Sigmoid colon (tissue), 7 donors: ENCODE measurements around the gene ARHGAP6. TPM values are rescaled to one million over a fixed set of nuclear protein-coding genes. Genes with fewer than 3 reads are reported as not detected.
A peak's percentile ranks its signal among the peaks of the same experiment; 100 is the strongest.

Experiments used
- DNase-seq: peaks from one replicate; pipeline ENCODE4 v3.0.0-alpha.2; 2019
- H3K27ac ChIP-seq, 4 donors: fragments of 200-600 bp; sonication (generic); one replicate each; pipeline ENCODE4 v1.5.1; 2016 to 2019; ENCODE audit warnings: mild to moderate bottlenecking in 1 of 4
- H3K27me3 ChIP-seq, 3 donors: fragments of 200-600 bp; sonication (generic); one replicate each; pipeline ENCODE4 v1.5.1; 2019; ENCODE audit warnings: mild to moderate bottlenecking in 1 of 3
- H3K36me3 ChIP-seq, 4 donors: fragments of 200-600 bp; sonication (generic); one replicate each; pipeline ENCODE4 v1.5.1; 2016 to 2019
- H3K4me1 ChIP-seq, 4 donors: fragments of 200-600 bp; sonication (generic); one replicate each; pipeline ENCODE4 v1.5.1; 2017 to 2019
- H3K4me3 ChIP-seq, 4 donors: fragments of 200-600 bp; sonication (generic); one replicate each; pipeline ENCODE4 v1.5.1; 2017 to 2019; ENCODE audit warnings: mild to moderate bottlenecking in 2 of 4, moderate library complexity in 1 of 4
- H3K9me3 ChIP-seq, 4 donors: fragments of 200-600 bp in 3 of 4; sonication (generic) in 3 of 4; one replicate each; pipeline versions ENCODE4 v1.5.1 to v1.6.1; 2013 to 2019
- EP300 ChIP-seq, 4 donors: sonication (generic); formaldehyde crosslinking; IDR thresholded peaks; one replicate each; pipeline ENCODE4 v1.6.1; 2017; ENCODE audit warnings: antibody characterized with exemption in 4 of 4
- POLR2A ChIP-seq, 2 donors: fragments of 450-650 bp; IDR thresholded peaks; one replicate each; pipeline ENCODE4 v1.6.1; 2016; ENCODE audit warnings: antibody characterized with exemption in 2 of 2, mild to moderate bottlenecking in 2 of 2, moderate library complexity in 2 of 2
- POLR2AphosphoS5 ChIP-seq, 4 donors: sonication (generic); formaldehyde crosslinking; IDR thresholded peaks; one replicate each; pipeline ENCODE4 v1.6.1; 2017; ENCODE audit warnings: antibody characterized with exemption in 4 of 4
- WGBS, 2 donors: extraction: QIAGEN DNeasy Blood & Tissue Kit; methylation state at CpG; one replicate each; pipeline ENCODE4 v1.1.7; 2013; 5-methylcytosine and 5-hydroxymethylcytosine counted together
- intact Hi-C: fragments of 100-400 bp; cut with DNase I; formaldehyde crosslinking; loops from one replicate; pipeline ENCODE4 v1.15.1; 2023
- polyA plus RNA-seq, 3 donors: library from polyadenylated mRNA; stranded (reverse); fragments of 200-250 nt; gene quantifications; one replicate each; pipeline ENCODE4 v1.2.3, GENCODE V29; 2013
- total RNA-seq, 4 donors: library from RNA; depleted of rRNA; stranded (reverse); fragments of >200 nt; gene quantifications; one replicate each; pipeline ENCODE4 v1.1.0, GENCODE V29; 2016
- TF ChIP-seq, protein P1 (sequence below), 4 experiments: fragments of 450-650 bp in 3 of 4; fragments of 200-600 bp in 1 of 4; IDR thresholded peaks; one replicate each; pipeline ENCODE4 v1.5.1; 2016 to 2019; ENCODE audit warnings: antibody characterized with exemption in 4 of 4, mild to moderate bottlenecking in 3 of 4, moderate library complexity in 2 of 4
- donor health status: healthy with polysubstance abuse.
- donor health status: Bipolar disorder and iron deficiency.
- donor health status: healthy.

The ARHGAP6 gene
- total and polyA plus RNA-seq, 7 donors, result 1.4 to 47.6 (median 36.2) TPM

GRCh38 chrX:11180571-11180970, 485.1 kb downstream of the ARHGAP6 start:
- WGBS, 2 donors, result 21 to 69% methylated on average over 5 of the region's 5 CpGs
- Histone ChIP-seq H3K4me3 (no peak overlapping the region), H3K27ac (no peak overlapping the region), H3K27me3 (no peaks in the 10 kb centered on the region), H3K9me3 (no peaks in the 10 kb centered on the region), H3K36me3 (peaks cover 0 to 17% (median 2%) of the 10 kb centered on the region in 4 donors), H3K4me1 (no peaks in the 10 kb centered on the region)
- intact Hi-C loops, result no loop called here
- DNase-seq, result no peak
- TF ChIP-seq POLR2A (IDR thresholded peaks at IDR 0.05), result no peak

GRCh38 chrX:11172415-11172814, 493.3 kb downstream of the ARHGAP6 start:
- H3K36me3 ChIP-seq, result peaks cover 0 to 28% (median 0%) of the 10 kb centered on the region in 4 donors
- no peak overlapping the region for H3K4me3 ChIP-seq
- WGBS, 2 donors, result 91 to 94% methylated on average over 4 of the region's 4 CpGs
- no peaks in the 10 kb centered on the region for H3K4me1 ChIP-seq
- TF ChIP-seq, protein P1, sequence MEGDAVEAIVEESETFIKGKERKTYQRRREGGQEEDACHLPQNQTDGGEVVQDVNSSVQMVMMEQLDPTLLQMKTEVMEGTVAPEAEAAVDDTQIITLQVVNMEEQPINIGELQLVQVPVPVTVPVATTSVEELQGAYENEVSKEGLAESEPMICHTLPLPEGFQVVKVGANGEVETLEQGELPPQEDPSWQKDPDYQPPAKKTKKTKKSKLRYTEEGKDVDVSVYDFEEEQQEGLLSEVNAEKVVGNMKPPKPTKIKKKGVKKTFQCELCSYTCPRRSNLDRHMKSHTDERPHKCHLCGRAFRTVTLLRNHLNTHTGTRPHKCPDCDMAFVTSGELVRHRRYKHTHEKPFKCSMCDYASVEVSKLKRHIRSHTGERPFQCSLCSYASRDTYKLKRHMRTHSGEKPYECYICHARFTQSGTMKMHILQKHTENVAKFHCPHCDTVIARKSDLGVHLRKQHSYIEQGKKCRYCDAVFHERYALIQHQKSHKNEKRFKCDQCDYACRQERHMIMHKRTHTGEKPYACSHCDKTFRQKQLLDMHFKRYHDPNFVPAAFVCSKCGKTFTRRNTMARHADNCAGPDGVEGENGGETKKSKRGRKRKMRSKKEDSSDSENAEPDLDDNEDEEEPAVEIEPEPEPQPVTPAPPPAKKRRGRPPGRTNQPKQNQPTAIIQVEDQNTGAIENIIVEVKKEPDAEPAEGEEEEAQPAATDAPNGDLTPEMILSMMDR (IDR thresholded peaks at IDR 0.05), result no peak
- TF ChIP-seq EP300 (IDR thresholded peaks at IDR 0.05), result no peak
- TF ChIP-seq POLR2AphosphoS5 (IDR thresholded peaks at IDR 0.05), result no peak
- no peak for TF ChIP-seq POLR2A (IDR thresholded peaks at IDR 0.05)
- no peak for DNase-seq
- H3K27me3 ChIP-seq, result no peaks in the 10 kb centered on the region
- peak overlapping the region in 2 of 4 donors; percentile 14 to 30 for H3K27ac ChIP-seq
- no peaks in the 10 kb centered on the region for H3K9me3 ChIP-seq
- intact Hi-C loops, result no loop called here

DNA sequence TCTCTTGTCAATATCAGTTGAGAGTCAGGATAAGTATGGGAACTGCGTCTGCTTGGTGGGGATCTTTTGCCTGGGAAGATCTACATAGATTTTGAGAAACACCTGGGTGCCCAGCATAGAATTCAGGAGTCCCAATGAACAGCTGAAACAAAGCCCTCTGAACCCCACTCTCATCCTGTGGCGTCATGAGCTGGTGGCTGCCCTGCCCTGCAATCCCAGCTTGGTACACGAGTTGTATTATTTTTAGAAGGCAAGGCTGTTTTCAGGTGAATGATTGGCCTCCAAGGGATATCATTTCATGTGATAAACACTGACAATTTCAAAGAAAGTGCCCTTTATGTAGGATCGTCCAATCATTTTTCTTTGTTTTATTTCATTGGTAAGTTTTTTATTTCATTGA, 493.8 kb downstream of the ARHGAP6 start:
- Histone ChIP-seq H3K27ac (peak overlapping the region in 1 of 4 donors; percentile 14), H3K4me3 (no peak overlapping the region)

DNA sequence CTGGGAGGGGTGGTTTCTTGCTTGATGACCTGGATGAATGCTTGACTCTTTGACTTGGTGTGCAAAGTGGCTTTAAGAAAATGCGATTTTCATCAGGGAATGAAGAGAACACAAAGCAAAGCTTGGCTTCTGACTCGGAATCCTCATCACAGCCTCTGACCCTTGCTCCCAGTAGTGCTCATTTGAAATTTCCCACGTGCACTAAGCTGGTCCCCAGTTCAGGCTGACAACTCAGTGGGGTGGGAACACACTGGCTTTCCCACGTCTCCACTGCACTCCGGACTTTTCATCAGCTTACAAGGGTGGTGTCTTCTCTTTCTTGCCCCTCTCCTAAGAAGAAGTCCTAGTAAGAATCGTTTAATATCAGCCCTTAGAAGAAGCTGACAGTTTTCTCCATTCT, 501.3 kb downstream of the ARHGAP6 start:
- intact Hi-C loops, result no loop called here
- no peak for TF ChIP-seq EP300 (IDR thresholded peaks at IDR 0.05)
- TF ChIP-seq, protein P1 (IDR thresholded peaks at IDR 0.05), result no peak
- TF ChIP-seq POLR2AphosphoS5 (IDR thresholded peaks at IDR 0.05), result no peak
- no peak for TF ChIP-seq POLR2A (IDR thresholded peaks at IDR 0.05)

More for the DNA sequence above, 493.8 kb downstream of the ARHGAP6 start:
- TF ChIP-seq, protein P1 (IDR thresholded peaks at IDR 0.05), result no peak
- TF ChIP-seq POLR2AphosphoS5 (IDR thresholded peaks at IDR 0.05) (no peak), EP300 (IDR thresholded peaks at IDR 0.05) (no peak)
- Histone ChIP-seq H3K27me3 (no peaks in the 10 kb centered on the region), H3K4me1 (no peaks in the 10 kb centered on the region), H3K36me3 (peaks cover 0 to 32% (median 0%) of the 10 kb centered on the region in 4 donors), H3K9me3 (no peaks in the 10 kb centered on the region)
- no peak for DNase-seq
- 85 to 86% methylated on average over 4 of the region's 4 CpGs for WGBS, 2 donors
- intact Hi-C loops, result no loop called here

DNA sequence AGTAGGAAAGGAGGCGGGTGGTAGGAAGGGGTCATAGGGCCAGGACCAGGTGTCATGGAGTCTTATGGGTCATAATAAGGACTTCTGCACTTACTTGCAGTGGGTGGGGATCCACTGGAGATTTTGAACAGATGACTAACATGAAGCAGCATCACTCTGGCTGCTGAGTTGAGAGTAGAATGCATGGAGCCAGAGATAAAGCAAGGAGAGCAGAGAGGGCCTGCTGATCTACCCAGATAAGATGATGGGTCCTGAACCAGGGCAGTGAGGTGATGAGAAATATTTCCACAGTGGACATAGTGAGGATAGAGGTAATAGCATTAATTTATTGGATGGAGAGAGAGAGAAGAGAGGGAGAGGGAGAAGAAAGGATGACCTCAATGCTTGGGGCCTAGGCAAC, 506.6 kb downstream of the ARHGAP6 start:
- WGBS, 2 donors, result 96 to 98% methylated on average over 1 of the region's 1 CpG
- H3K27ac ChIP-seq, result no peak overlapping the region
- DNase-seq, result no peak
- H3K4me3 ChIP-seq, result no peak overlapping the region
- no peaks in the 10 kb centered on the region for H3K9me3 ChIP-seq
- H3K4me1 ChIP-seq, result peaks cover 0 to 11% (median 2%) of the 10 kb centered on the region in 4 donors
- TF ChIP-seq, protein P1 (IDR thresholded peaks at IDR 0.05), result no peak
- TF ChIP-seq EP300 (IDR thresholded peaks at IDR 0.05), result no peak
- no peak for TF ChIP-seq POLR2A (IDR thresholded peaks at IDR 0.05)
- no peak for TF ChIP-seq POLR2AphosphoS5 (IDR thresholded peaks at IDR 0.05)
- intact Hi-C loops, result no loop called here
- H3K27me3 ChIP-seq, result no peaks in the 10 kb centered on the region
- peaks cover 0 to 6% (median 0%) of the 10 kb centered on the region in 4 donors for H3K36me3 ChIP-seq

More for the DNA sequence above, 501.3 kb downstream of the ARHGAP6 start:
- no peaks in the 10 kb centered on the region for H3K9me3 ChIP-seq
- H3K4me1 ChIP-seq, result peaks cover 0 to 11% (median 2%) of the 10 kb centered on the region in 4 donors
- no peak overlapping the region for H3K4me3 ChIP-seq
- WGBS, 2 donors, result 83 to 89% methylated on average over 6 of the region's 6 CpGs
- H3K27me3 ChIP-seq, result no peaks in the 10 kb centered on the region
- no peak for DNase-seq
- peak overlapping the region in 2 of 4 donors; percentile 51 to 65 for H3K27ac ChIP-seq
- H3K36me3 ChIP-seq, result peaks cover 0 to 23% (median 0%) of the 10 kb centered on the region in 4 donors
